ENCODE results near the gene SPART. TPM values are rescaled to one million over a fixed set of nuclear protein-coding genes. Genes with fewer than 3 reads are reported as not detected.

The SPART gene
- total RNA-seq, 2 donors from 2014 or later: 86.8 to 116 TPM

DNA sequence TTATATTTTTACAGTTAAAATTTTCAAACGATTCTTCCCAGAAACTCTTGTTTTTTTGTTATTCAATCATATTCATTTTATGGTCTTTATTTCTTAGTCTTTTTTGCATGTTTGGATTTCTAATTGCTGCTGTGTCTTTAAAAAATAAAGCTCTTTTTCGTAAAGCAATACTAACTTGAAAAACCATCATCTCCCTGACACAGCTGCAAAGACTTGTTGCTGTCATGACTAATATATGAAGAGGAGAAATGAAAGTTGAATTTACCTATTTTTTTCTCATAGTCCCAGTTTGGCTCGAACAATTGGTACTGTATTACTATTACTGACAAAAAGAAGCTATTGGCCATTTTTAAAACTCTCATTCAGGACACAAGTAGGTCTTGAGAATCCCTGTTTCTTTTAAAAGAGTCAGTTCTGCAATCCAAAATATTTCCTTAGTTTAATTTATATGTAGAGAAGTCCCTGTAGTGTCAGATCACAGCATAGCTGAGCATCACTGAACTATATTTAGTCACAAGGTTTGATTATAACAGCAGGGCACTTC, 12.1 kb upstream of the SPART start:
- DNase-seq (ENCODE audit: low spot score): no peak
- Histone ChIP-seq H3K36me3 (no peaks in the 10 kb centered on the region), H3K4me3 (no peak overlapping the region), H3K27me3 (replicated peaks; ENCODE audit: insufficient read depth) (no peaks in the 10 kb centered on the region), H3K9me3 (no peaks in the 10 kb centered on the region), H3K27ac (peak overlapping the region; percentile 9 to 31), H3K4me1 (ENCODE audit: control insufficient read depth in 1 of 2, low read depth in 2 of 2) (peaks cover 18 to 51% of the 10 kb centered on the region in 2 donors)
- no peak for ATAC-seq (ENCODE audit: insufficient number of reproducible peaks, low FRiP score, low read depth)
- TF ChIP-seq, protein P1, sequence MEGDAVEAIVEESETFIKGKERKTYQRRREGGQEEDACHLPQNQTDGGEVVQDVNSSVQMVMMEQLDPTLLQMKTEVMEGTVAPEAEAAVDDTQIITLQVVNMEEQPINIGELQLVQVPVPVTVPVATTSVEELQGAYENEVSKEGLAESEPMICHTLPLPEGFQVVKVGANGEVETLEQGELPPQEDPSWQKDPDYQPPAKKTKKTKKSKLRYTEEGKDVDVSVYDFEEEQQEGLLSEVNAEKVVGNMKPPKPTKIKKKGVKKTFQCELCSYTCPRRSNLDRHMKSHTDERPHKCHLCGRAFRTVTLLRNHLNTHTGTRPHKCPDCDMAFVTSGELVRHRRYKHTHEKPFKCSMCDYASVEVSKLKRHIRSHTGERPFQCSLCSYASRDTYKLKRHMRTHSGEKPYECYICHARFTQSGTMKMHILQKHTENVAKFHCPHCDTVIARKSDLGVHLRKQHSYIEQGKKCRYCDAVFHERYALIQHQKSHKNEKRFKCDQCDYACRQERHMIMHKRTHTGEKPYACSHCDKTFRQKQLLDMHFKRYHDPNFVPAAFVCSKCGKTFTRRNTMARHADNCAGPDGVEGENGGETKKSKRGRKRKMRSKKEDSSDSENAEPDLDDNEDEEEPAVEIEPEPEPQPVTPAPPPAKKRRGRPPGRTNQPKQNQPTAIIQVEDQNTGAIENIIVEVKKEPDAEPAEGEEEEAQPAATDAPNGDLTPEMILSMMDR (IDR thresholded peaks at IDR 0.05): no peak

DNA sequence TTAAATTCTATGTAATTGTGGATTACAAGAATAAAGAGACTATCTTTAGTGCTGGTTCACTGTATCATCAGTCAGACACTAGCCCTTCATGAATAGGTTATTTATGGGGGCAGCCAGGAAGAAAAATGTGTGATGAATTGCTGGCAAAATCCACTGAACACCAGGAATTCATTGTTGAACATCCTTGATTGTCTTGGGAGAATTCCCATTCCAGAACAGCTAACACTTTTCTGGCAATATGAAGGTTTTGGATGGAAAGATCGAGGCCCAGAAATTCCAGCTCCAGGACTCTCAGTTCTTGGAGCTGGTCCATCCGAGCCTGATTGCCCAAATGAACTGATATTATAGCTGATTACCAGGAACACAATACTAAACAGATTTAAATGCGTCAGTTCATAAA, 11.5 kb upstream of the SPART start:
- H3K9me3 ChIP-seq: no peaks in the 10 kb centered on the region
- DNase-seq (ENCODE audit: low spot score): no peak
- peak overlapping the region in 1 of 2 donors; percentile 31 for H3K27ac ChIP-seq
- peaks cover 18 to 46% of the 10 kb centered on the region in 2 donors for H3K4me1 ChIP-seq (ENCODE audit: control insufficient read depth in 1 of 2, low read depth in 2 of 2)
- H3K36me3 ChIP-seq: no peaks in the 10 kb centered on the region
- H3K27me3 ChIP-seq (replicated peaks; ENCODE audit: insufficient read depth): no peaks in the 10 kb centered on the region
- no peak overlapping the region for H3K4me3 ChIP-seq
- TF ChIP-seq, protein P1 (IDR thresholded peaks at IDR 0.05): no peak
- ATAC-seq (ENCODE audit: insufficient number of reproducible peaks, low FRiP score, low read depth): peak; percentile 17

- Histone ChIP-seq H3K4me1 (ENCODE audit: control insufficient read depth in 1 of 2, low read depth in 2 of 2) (peaks cover 18 to 41% of the 10 kb centered on the region in 2 donors), H3K27me3 (replicated peaks; ENCODE audit: insufficient read depth) (no peaks in the 10 kb centered on the region), H3K4me3 (no peak overlapping the region), H3K9me3 (no peaks in the 10 kb centered on the region), H3K27ac (peak overlapping the region in 1 of 2 donors; percentile 31), H3K36me3 (no peaks in the 10 kb centered on the region)
- TF ChIP-seq, protein P1 (IDR thresholded peaks at IDR 0.05): no peak
- DNase-seq (ENCODE audit: low spot score) (no peak), ATAC-seq (ENCODE audit: insufficient number of reproducible peaks, low FRiP score, low read depth) (no peak)
Measured at GRCh38 chr13:36357231-36357630, 11.0 kb upstream of the SPART start.

- Histone ChIP-seq H3K27me3 (replicated peaks; ENCODE audit: insufficient read depth) (no peaks in the 10 kb centered on the region), H3K9me3 (no peaks in the 10 kb centered on the region), H3K4me3 (no peak overlapping the region), H3K27ac (no peak overlapping the region), H3K36me3 (no peaks in the 10 kb centered on the region), H3K4me1 (ENCODE audit: control insufficient read depth in 1 of 2, low read depth in 2 of 2) (peaks cover 18 to 37% of the 10 kb centered on the region in 2 donors)
- TF ChIP-seq, protein P1 (IDR thresholded peaks at IDR 0.05): no peak
- DNase-seq (ENCODE audit: low spot score) (no peak), ATAC-seq (ENCODE audit: insufficient number of reproducible peaks, low FRiP score, low read depth) (no peak)
Measured at GRCh38 chr13:36356058-36356457, 9.9 kb upstream of the SPART start.

DNA sequence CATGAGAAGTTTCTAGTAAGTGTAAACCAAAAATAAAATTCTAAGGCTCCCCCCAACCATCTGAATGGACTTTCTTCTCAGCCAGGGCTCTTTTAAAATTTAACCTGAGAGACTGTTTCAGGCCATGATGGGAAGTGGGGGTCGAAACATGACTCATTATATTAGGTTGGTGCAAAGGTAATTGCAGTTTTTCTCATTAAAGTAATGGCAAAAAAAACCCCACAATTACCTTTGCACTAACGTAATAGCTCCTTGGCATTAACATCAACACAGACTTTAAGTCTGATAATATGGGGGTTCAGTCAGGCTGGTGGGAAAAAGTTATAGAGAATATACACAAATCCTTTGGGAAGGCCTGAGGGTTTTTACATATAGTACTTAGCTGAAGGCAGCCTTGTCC, 9.4 kb upstream of the SPART start:
- TF ChIP-seq, protein P1 (IDR thresholded peaks at IDR 0.05): no peak
- Histone ChIP-seq H3K36me3 (no peaks in the 10 kb centered on the region), H3K27ac (no peak overlapping the region), H3K4me1 (ENCODE audit: control insufficient read depth in 1 of 2, low read depth in 2 of 2) (peaks cover 18 to 33% of the 10 kb centered on the region in 2 donors), H3K27me3 (replicated peaks; ENCODE audit: insufficient read depth) (no peaks in the 10 kb centered on the region), H3K4me3 (no peak overlapping the region), H3K9me3 (no peaks in the 10 kb centered on the region)
- ATAC-seq (ENCODE audit: insufficient number of reproducible peaks, low FRiP score, low read depth) (no peak), DNase-seq (ENCODE audit: low spot score) (no peak)
